ENCODE measurements around the gene PARK7.
"Not testable (repeated sequence)": the region's sequence is repeated elsewhere in the genome, so short reads cannot be mapped to it uniquely, and the experiment has no call there.

PARK7 gene

GRCh38 chr1:7930645-7931445 is 30.7 kb upstream of the PARK7 start:
- H3K36me3 Mint-ChIP-seq (ENCODE audit: insufficient read depth): peaks cover 9% of the 10 kb centered on the region
- no peaks in the 10 kb centered on the region for H3K9me3 Mint-ChIP-seq
- peak overlapping the region; percentile 83 to 84 for H3K27ac Mint-ChIP-seq
- peak; percentile 70 for ATAC-seq (replicated peaks)
- DNase-seq: peak in 1 of 3 experiments; percentile 30
- H3K4me1 Mint-ChIP-seq (ENCODE audit: low read depth in 2 of 2): peaks cover 25 to 56% of the 10 kb centered on the region in 2 donors
- peaks cover 0 to 3% of the 10 kb centered on the region in 2 donors for H3K27me3 Mint-ChIP-seq
- H3K4me3 Mint-ChIP-seq: peak overlapping the region; percentile 74 to 79

- Mint-ChIP-seq H3K27me3 (peaks cover 0 to 6% of the 10 kb centered on the region in 2 donors), H3K36me3 (ENCODE audit: insufficient read depth) (peaks cover 9% of the 10 kb centered on the region), H3K4me1 (ENCODE audit: low read depth in 2 of 2) (peaks cover 27 to 59% of the 10 kb centered on the region in 2 donors), H3K27ac (peak overlapping the region; percentile 83 to 84), H3K4me3 (peak overlapping the region; percentile 74 to 79), H3K9me3 (no peaks in the 10 kb centered on the region)
- DNase-seq (no peak), ATAC-seq (replicated peaks) (peak; percentile 52)
Observed at GRCh38 chr1:7931446-7931812, 30.1 kb upstream of the PARK7 start.

- Mint-ChIP-seq H3K4me3 (no peak overlapping the region), H3K9me3 (no peaks in the 10 kb centered on the region), H3K27me3 (peaks cover 0 to 6% of the 10 kb centered on the region in 2 donors), H3K27ac (peak overlapping the region; percentile 83 to 84), H3K4me1 (ENCODE audit: low read depth in 2 of 2) (peaks cover 25 to 58% of the 10 kb centered on the region in 2 donors), H3K36me3 (ENCODE audit: insufficient read depth) (peaks cover 9% of the 10 kb centered on the region)
- no peak for ATAC-seq (replicated peaks)
- no peak for DNase-seq
Observed at GRCh38 chr1:7932524-7933138, 28.9 kb upstream of the PARK7 start.

- ATAC-seq (replicated peaks): no peak
Observed at GRCh38 chr1:7938070-7938469, 23.4 kb upstream of the PARK7 start.

GRCh38 chr1:7940034-7940433 is 21.5 kb upstream of the PARK7 start:
- H3K27me3 Mint-ChIP-seq: peaks cover 6 to 9% of the 10 kb centered on the region in 2 donors
- no peak for ATAC-seq (replicated peaks)
- no peaks in the 10 kb centered on the region for H3K9me3 Mint-ChIP-seq
- H3K27ac Mint-ChIP-seq: peak overlapping the region; percentile 12 to 97
- DNase-seq: no peak
- no peaks in the 10 kb centered on the region for H3K36me3 Mint-ChIP-seq (ENCODE audit: insufficient read depth)
- H3K4me1 Mint-ChIP-seq (ENCODE audit: low read depth in 2 of 2): peaks cover 40 to 74% of the 10 kb centered on the region in 2 donors
- peak overlapping the region; percentile 81 to 93 for H3K4me3 Mint-ChIP-seq

More at GRCh38 chr1:7938070-7938469, 23.4 kb upstream of the PARK7 start:
- peak overlapping the region in 1 of 2 donors; percentile 82 for H3K27ac Mint-ChIP-seq
- peaks cover 37 to 71% of the 10 kb centered on the region in 2 donors for H3K4me1 Mint-ChIP-seq (ENCODE audit: low read depth in 2 of 2)
- DNase-seq: no peak
- no peaks in the 10 kb centered on the region for H3K36me3 Mint-ChIP-seq (ENCODE audit: insufficient read depth)
- no peaks in the 10 kb centered on the region for H3K9me3 Mint-ChIP-seq
- H3K27me3 Mint-ChIP-seq: peaks cover 6 to 9% of the 10 kb centered on the region in 2 donors
- H3K4me3 Mint-ChIP-seq: peak overlapping the region; percentile 81 to 93

- H3K36me3 Mint-ChIP-seq (ENCODE audit: insufficient read depth): no peaks in the 10 kb centered on the region
- peak; percentile 85 for ATAC-seq (replicated peaks)
- H3K4me1 Mint-ChIP-seq (ENCODE audit: low read depth in 2 of 2): peaks cover 34 to 67% of the 10 kb centered on the region in 2 donors
- DNase-seq: peak; percentile 45 to 51 (median 47)
- H3K4me3 Mint-ChIP-seq: peak within 1 kb of the TSS; percentile 81 to 93
- no peaks in the 10 kb centered on the region for H3K9me3 Mint-ChIP-seq
- peaks cover 2 to 9% of the 10 kb centered on the region in 2 donors for H3K27me3 Mint-ChIP-seq
- peak within 1 kb of the TSS; percentile 90 to 97 for H3K27ac Mint-ChIP-seq
Observed at GRCh38 chr1:7940745-7941436, 20.6 kb upstream of the PARK7 start, which contains the start of gene TNFRSF9. TSS of gene TNFRSF9 (minus strand) at chr1:7940839. CDS start at chr1:7939994, 845 bp downstream.

GRCh38 chr1:7941437-7941793 is 20.1 kb upstream of the PARK7 start:
- Mint-ChIP-seq H3K27me3 (peaks cover 0 to 9% of the 10 kb centered on the region in 2 donors), H3K27ac (peak overlapping the region; percentile 90 to 97), H3K4me1 (ENCODE audit: low read depth in 2 of 2) (peaks cover 32 to 62% of the 10 kb centered on the region in 2 donors), H3K9me3 (no peaks in the 10 kb centered on the region), H3K4me3 (peak overlapping the region; percentile 81 to 93), H3K36me3 (ENCODE audit: insufficient read depth) (no peaks in the 10 kb centered on the region)
- ATAC-seq (replicated peaks) (no peak), DNase-seq (no peak)

GRCh38 chr1:7942214-7942921 is 19.1 kb upstream of the PARK7 start:
- Mint-ChIP-seq H3K9me3 (no peaks in the 10 kb centered on the region), H3K27me3 (peaks cover 0 to 9% of the 10 kb centered on the region in 2 donors), H3K36me3 (ENCODE audit: insufficient read depth) (no peaks in the 10 kb centered on the region), H3K27ac (peak overlapping the region; percentile 90 to 97), H3K4me3 (peak overlapping the region; percentile 81 to 93), H3K4me1 (ENCODE audit: low read depth in 2 of 2) (peaks cover 32 to 53% of the 10 kb centered on the region in 2 donors)
- ATAC-seq (replicated peaks) (peak; percentile 53), DNase-seq (peak; percentile 28 to 30 (median 29))

GRCh38 chr1:7943251-7943650 is 18.3 kb upstream of the PARK7 start:
- H3K4me1 Mint-ChIP-seq (ENCODE audit: low read depth in 2 of 2): peaks cover 29 to 47% of the 10 kb centered on the region in 2 donors
- H3K27ac Mint-ChIP-seq: peak overlapping the region; percentile 90 to 97
- ATAC-seq (replicated peaks) (no peak), DNase-seq (no peak)
- H3K36me3 Mint-ChIP-seq (ENCODE audit: insufficient read depth): no peaks in the 10 kb centered on the region
- H3K4me3 Mint-ChIP-seq: peak overlapping the region; percentile 81 to 93
- H3K27me3 Mint-ChIP-seq: peaks cover 0 to 9% of the 10 kb centered on the region in 2 donors
- H3K9me3 Mint-ChIP-seq: no peaks in the 10 kb centered on the region

GRCh38 chr1:7948960-7949359 is 12.6 kb upstream of the PARK7 start:
- DNase-seq (peak in 2 of 3 experiments; percentile 24 to 31), ATAC-seq (replicated peaks) (peak; percentile 75)
- Mint-ChIP-seq H3K27ac (peak overlapping the region; percentile 16 to 91), H3K9me3 (no peaks in the 10 kb centered on the region), H3K27me3 (no peaks in the 10 kb centered on the region), H3K4me3 (peak overlapping the region; percentile 45 to 78), H3K36me3 (ENCODE audit: insufficient read depth) (no peaks in the 10 kb centered on the region), H3K4me1 (ENCODE audit: low read depth in 2 of 2) (peaks cover 25% of the 10 kb centered on the region in 2 donors)

GRCh38 chr1:7952791-7953190 is 8.7 kb upstream of the PARK7 start:
- not testable (repeated sequence) for H3K36me3 Mint-ChIP-seq (ENCODE audit: insufficient read depth); H3K9me3 Mint-ChIP-seq; H3K27me3 Mint-ChIP-seq; DNase-seq; H3K4me3 Mint-ChIP-seq; H3K27ac Mint-ChIP-seq; ATAC-seq (replicated peaks)
- H3K4me1 Mint-ChIP-seq (ENCODE audit: low read depth in 2 of 2): peaks cover 39 to 47% of the 10 kb centered on the region in 2 donors

GRCh38 chr1:7953850-7954609 is 7.5 kb upstream of the PARK7 start:
- H3K4me1 Mint-ChIP-seq (ENCODE audit: low read depth in 2 of 2): peaks cover 32 to 41% of the 10 kb centered on the region in 2 donors
- peak overlapping the region; percentile 95 to 96 for H3K27ac Mint-ChIP-seq
- H3K9me3 Mint-ChIP-seq: no peaks in the 10 kb centered on the region
- H3K27me3 Mint-ChIP-seq: no peaks in the 10 kb centered on the region
- H3K4me3 Mint-ChIP-seq: peak overlapping the region; percentile 90 to 95
- ATAC-seq (replicated peaks) (peak; percentile 71), DNase-seq (peak; percentile 58 to 61 (median 59))
- H3K36me3 Mint-ChIP-seq (ENCODE audit: insufficient read depth): peaks cover 3% of the 10 kb centered on the region

Measured in effector memory CD8-positive, alpha-beta T cell (primary cell).